Liver (tissue), 9 donors: ENCODE data around the gene AGO1. TPM values are rescaled to one million over a fixed set of nuclear protein-coding genes. Genes with fewer than 3 reads are reported as not detected.
"Not testable (repeated sequence)": the region's sequence is repeated elsewhere in the genome, so short reads cannot be mapped to it uniquely, and the experiment has no call there.

Experiments used
- DNase-seq: peaks from one replicate; pipeline ENCODE4 v3.0.0-alpha.2; 2017; ENCODE audit warnings: low spot score
- H3K27ac ChIP-seq, 2 donors: one replicate each; pipeline ENCODE4 v1.7.0; 2013; ENCODE audit warnings: inconsistent platforms in 2 of 2, low read length in 2 of 2, control low read depth in 1 of 2, low read depth in 1 of 2, mild to moderate bottlenecking in 1 of 2
- H3K27me3 ChIP-seq, 4 donors: one replicate each; pipeline versions ENCODE4 v1.6.1 to v1.7.0; 2013; ENCODE audit warnings: low read length in 3 of 4, inconsistent platforms in 1 of 4, mild to moderate bottlenecking in 1 of 4, moderate library complexity in 1 of 4; ENCODE audit not compliant: control insufficient read depth in 4 of 4, insufficient read depth in 4 of 4
- H3K36me3 ChIP-seq, 4 donors: one replicate each; pipeline versions ENCODE4 v1.6.1 to v1.7.0; 2013; ENCODE audit warnings: low read length in 3 of 4, mild to moderate bottlenecking in 3 of 4, low read depth in 1 of 4, moderate library complexity in 1 of 4; ENCODE audit not compliant: control insufficient read depth in 4 of 4, insufficient read depth in 3 of 4
- H3K4me1 ChIP-seq, 4 donors: one replicate each; pipeline versions ENCODE4 v1.6.1 to v1.7.0; 2013; ENCODE audit warnings: low read length in 3 of 4, mild to moderate bottlenecking in 3 of 4, moderate library complexity in 1 of 4; ENCODE audit not compliant: control insufficient read depth in 4 of 4, insufficient read depth in 4 of 4
- H3K4me3 ChIP-seq, 3 donors: one replicate each; pipeline versions ENCODE4 v1.6.1 to v1.7.0; 2013; ENCODE audit warnings: low read length in 3 of 3, control low read depth in 1 of 3, low read depth in 1 of 3, mild to moderate bottlenecking in 1 of 3
- H3K9ac ChIP-seq, 2 donors: one replicate each; pipeline ENCODE4 v1.7.0; 2013; ENCODE audit warnings: low read length in 2 of 2, mild to moderate bottlenecking in 2 of 2, moderate library complexity in 2 of 2, control low read depth in 1 of 2, low read depth in 1 of 2
- H3K9me3 ChIP-seq, 4 donors: one replicate each; pipeline versions ENCODE4 v1.6.1 to v1.7.0; 2013; ENCODE audit warnings: low read length in 3 of 4; ENCODE audit not compliant: control insufficient read depth in 4 of 4
- CTCF ChIP-seq: fragments of 150-350 bp; IDR thresholded peaks from 2 replicates; pipeline ENCODE4 v1.5.1; 2017; ENCODE audit warnings: improper control_type of control experiment, low read depth, low read length; ENCODE audit not compliant: missing input control
- EGR1 ChIP-seq, 2 donors: IDR thresholded peaks; 2 replicates each; pipeline ENCODE4 v1.6.1; 2016 to 2018; ENCODE audit warnings: antibody characterized with exemption in 2 of 2, low read depth in 2 of 2
- FOXA1 ChIP-seq: IDR thresholded peaks from 2 replicates; pipeline ENCODE4 v1.6.1; 2016; ENCODE audit warnings: antibody characterized with exemption
- FOXA2 ChIP-seq: IDR thresholded peaks from 2 replicates; pipeline ENCODE4 v1.6.1; 2016; ENCODE audit warnings: antibody characterized with exemption
- GABPA ChIP-seq, 2 donors: IDR thresholded peaks in 1 of 2; conservative IDR thresholded peaks in 1 of 2; 2 replicates each; pipeline ENCODE4 v1.6.1; 2016; ENCODE audit warnings: antibody characterized with exemption in 2 of 2, mild to moderate bottlenecking in 1 of 2, moderate library complexity in 1 of 2
- HNF4A ChIP-seq, 2 donors: conservative IDR thresholded peaks; 2 replicates each; pipeline ENCODE4 v1.6.1; 2016; ENCODE audit warnings: antibody characterized with exemption in 2 of 2, mild to moderate bottlenecking in 2 of 2
- HNF4G ChIP-seq: IDR thresholded peaks from 2 replicates; pipeline ENCODE4 v1.6.1; 2016; ENCODE audit warnings: antibody characterized with exemption
- JUND ChIP-seq, 2 donors: IDR thresholded peaks; 2 replicates each; pipeline ENCODE4 v1.6.1; 2016; ENCODE audit warnings: antibody characterized with exemption in 2 of 2
- MAX ChIP-seq: IDR thresholded peaks from 2 replicates; pipeline ENCODE4 v1.6.1; 2016; ENCODE audit warnings: antibody characterized with exemption
- NR2F2 ChIP-seq: IDR thresholded peaks from 2 replicates; pipeline ENCODE4 v1.6.1; 2016; ENCODE audit warnings: antibody characterized with exemption
- RAD21 ChIP-seq, 2 donors: IDR thresholded peaks; 2 replicates each; pipeline ENCODE4 v1.6.1; 2016; ENCODE audit warnings: antibody characterized with exemption in 2 of 2, mild to moderate bottlenecking in 2 of 2
- REST ChIP-seq: IDR thresholded peaks from 2 replicates; pipeline ENCODE4 v1.6.1; 2016; ENCODE audit warnings: antibody characterized with exemption, mild to moderate bottlenecking
- ZBTB33 ChIP-seq: IDR thresholded peaks from 2 replicates; pipeline ENCODE4 v1.6.1; 2016; ENCODE audit warnings: antibody characterized with exemption
- WGBS: extraction: QIAGEN DNeasy Blood & Tissue Kit; methylation state at CpG from one replicate; pipeline ENCODE4 v1.1.7; 2013; 5-methylcytosine and 5-hydroxymethylcytosine counted together
- polyA plus RNA-seq, 2 donors: library from polyadenylated mRNA; stranded (reverse) in 1 of 2; unstranded in 1 of 2; fragments of 200-250 nt in 1 of 2; fragments of >200 nt in 1 of 2; fragmentation: Nextera tagmentation in 1 of 2; extraction: Ambion mirVana in 1 of 2; gene quantifications; one replicate each; pipeline versions ENCODE4 v1.2.1 to v1.2.3, GENCODE V29; 2013 to 2015
- total RNA-seq, 2 donors: library from RNA; depleted of rRNA; stranded (reverse); fragments of >200 nt; gene quantifications; one replicate each; pipeline ENCODE4 v1.2.3, GENCODE V29; 2014
- donor health status: healthy.
- donor health status: healthy.
- donor health status: healthy.
- donor health status: healthy.
- donor health status: healthy.

AGO1 gene
- total and polyA plus RNA-seq, 4 donors: 1.5 to 11.3 (median 4.9) TPM

- no peak for TF ChIP-seq ZBTB33
- TF ChIP-seq JUND (IDR thresholded peaks at IDR 0.05): no peak
- no peak for TF ChIP-seq REST
- TF ChIP-seq NR2F2: no peak
- no peak for TF ChIP-seq GABPA (IDR thresholded peaks at IDR 0.05 in 1 of 2, conservative IDR thresholded peaks at IDR 0.05 in 1 of 2)
- TF ChIP-seq FOXA2: no peak
- no peak for TF ChIP-seq HNF4G
- no peak for TF ChIP-seq MAX
- H3K9me3 ChIP-seq: no peaks in the 10 kb centered on the region
- H3K4me1 ChIP-seq: peaks cover 0 to 3% (median 0%) of the 10 kb centered on the region in 4 donors
- no peaks in the 10 kb centered on the region for H3K27me3 ChIP-seq
- no peak overlapping the region for H3K27ac ChIP-seq
- DNase-seq: no peak
- H3K9ac ChIP-seq: no peak overlapping the region
- H3K4me3 ChIP-seq: no peak overlapping the region
- WGBS: 82% methylated on average over 3 of the region's 3 CpGs
- no peaks in the 10 kb centered on the region for H3K36me3 ChIP-seq
Observed at GRCh38 chr1:35866991-35867390, 16.0 kb upstream of the AGO1 start.

GRCh38 chr1:35869245-35869950, 13.6 kb upstream of the AGO1 start:
- WGBS: 92% methylated on average over 34 of the region's 34 CpGs
- not testable (repeated sequence) for H3K4me3 ChIP-seq, H3K27ac ChIP-seq, DNase-seq, H3K4me1 ChIP-seq, H3K9ac ChIP-seq, H3K27me3 ChIP-seq, H3K9me3 ChIP-seq, H3K36me3 ChIP-seq

- Histone ChIP-seq H3K27me3 (no peaks in the 10 kb centered on the region), H3K4me1 (no peaks in the 10 kb centered on the region), H3K9ac (no peak overlapping the region), H3K9me3 (no peaks in the 10 kb centered on the region), H3K4me3 (no peak overlapping the region), H3K27ac (no peak overlapping the region), H3K36me3 (no peaks in the 10 kb centered on the region)
- no peak for DNase-seq
- 95% methylated on average over 2 of the region's 2 CpGs for WGBS
- TF ChIP-seq CTCF (no peak), JUND (IDR thresholded peaks at IDR 0.05) (no peak), FOXA2 (no peak), RAD21 (IDR thresholded peaks at IDR 0.05) (no peak), EGR1 (IDR thresholded peaks at IDR 0.05; ENCODE audit: low read depth in 2 of 2) (no peak), HNF4A (conservative IDR thresholded peaks at IDR 0.05) (no peak), FOXA1 (no peak), MAX (no peak), NR2F2 (no peak), GABPA (IDR thresholded peaks at IDR 0.05 in 1 of 2, conservative IDR thresholded peaks at IDR 0.05 in 1 of 2) (no peak)
Observed at GRCh38 chr1:35870651-35871309, 12.2 kb upstream of the AGO1 start.
